Measurements from ENCODE around the gene LPP.
"Not testable (repeated sequence)": the region's sequence is repeated elsewhere in the genome, so short reads cannot be mapped to it uniquely, and the experiment has no call there.

Gene LPP

DNA sequence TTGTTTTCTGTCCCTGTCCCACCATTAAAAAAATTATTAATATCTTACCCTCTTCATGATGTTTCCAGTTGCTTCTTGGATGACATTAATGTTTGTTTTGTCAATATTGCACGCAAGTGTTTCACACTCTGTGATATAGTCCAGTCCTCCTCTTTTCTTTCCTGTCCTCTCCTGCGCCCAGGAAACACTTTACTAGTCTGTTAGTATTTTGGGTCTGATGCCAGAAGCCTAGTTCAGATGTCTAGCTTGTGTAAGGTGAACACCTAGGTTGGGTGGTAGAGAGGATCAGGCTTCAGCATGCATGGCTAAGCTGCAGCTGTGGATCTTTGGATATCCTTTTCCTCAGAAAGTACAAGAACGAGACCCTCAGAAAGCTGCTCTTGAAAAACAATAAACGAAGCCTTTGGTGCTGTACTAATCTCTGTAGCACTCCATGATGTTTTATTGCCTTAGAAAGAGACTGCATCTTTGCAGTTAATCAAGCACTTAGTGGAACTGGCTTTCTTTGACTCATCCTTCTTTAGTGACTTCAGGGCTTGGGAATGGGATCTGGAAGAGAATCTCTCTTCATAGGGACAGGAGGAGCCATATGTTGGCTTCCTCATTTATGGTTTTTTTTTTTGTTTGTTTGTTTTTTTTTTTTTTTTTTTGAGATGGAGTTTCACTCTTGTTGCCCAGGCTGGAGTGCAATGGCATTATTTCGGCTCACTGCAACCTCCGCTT is 253.4 kb downstream of the LPP start:
- no peak for DNase-seq

DNA sequence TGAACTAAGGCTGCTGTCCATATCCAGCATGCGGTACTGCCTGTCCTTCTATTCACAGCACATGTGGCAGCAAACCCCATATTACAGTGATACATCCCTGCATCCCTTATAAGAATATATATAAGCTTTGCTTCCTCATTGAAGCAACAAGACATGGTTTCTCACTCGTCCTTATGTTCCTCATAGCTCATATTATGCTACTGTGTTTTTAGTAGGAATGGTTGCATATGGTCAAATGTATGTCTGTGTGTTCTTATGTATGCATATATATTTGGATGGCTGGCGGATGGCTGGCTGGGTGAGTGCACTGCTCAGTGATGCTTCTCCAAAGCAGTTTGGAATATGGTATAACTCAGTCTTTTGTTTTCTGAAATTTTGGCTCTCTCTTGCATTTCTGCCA is 254.9 kb downstream of the LPP start:
- no peak for DNase-seq

DNA sequence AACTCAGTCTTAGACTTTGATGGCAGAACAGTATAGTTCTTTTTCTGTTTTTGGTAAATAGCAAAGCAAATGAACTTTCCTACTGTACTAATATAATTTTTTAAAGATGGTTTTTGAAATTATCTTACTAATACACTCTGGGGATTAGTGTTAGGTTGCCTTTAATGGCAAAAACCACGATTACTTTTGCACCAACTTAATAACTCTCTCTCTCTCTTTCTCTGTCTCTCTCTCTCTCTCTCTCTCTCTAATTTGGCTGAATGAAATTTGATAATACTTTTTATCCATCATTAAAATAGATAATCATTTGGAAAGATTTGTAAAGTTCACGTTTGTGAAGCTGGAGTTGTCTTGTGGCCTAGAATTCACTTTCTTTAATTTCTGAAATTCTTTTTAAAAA is 257.8 kb downstream of the LPP start:
- DNase-seq, result no peak

DNA sequence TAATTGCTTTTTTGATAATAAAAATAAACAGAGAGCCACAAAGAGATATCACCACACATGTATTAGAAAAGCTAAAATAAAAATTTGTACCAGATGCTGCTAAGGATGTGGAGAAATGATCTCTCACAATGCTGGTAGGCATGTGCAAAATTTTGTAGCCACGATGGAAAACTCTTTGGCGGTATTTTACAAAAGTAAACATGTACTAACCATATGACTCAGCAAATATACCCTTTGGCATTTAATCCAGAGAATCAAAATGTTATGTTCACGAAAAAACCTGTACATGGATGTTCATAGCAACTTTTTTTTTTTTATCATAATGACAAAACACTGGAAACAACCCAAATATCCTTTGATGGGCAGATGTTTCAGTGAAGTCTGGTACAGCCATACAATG is 261.2 kb downstream of the LPP start:
- DNase-seq, result no peak

- DNase-seq, result no peak
Measured at GRCh38 chr3:188416041-188416440, 262.1 kb downstream of the LPP start.

GRCh38 chr3:188417271-188417696 is 263.3 kb downstream of the LPP start:
- no peak for DNase-seq

DNA sequence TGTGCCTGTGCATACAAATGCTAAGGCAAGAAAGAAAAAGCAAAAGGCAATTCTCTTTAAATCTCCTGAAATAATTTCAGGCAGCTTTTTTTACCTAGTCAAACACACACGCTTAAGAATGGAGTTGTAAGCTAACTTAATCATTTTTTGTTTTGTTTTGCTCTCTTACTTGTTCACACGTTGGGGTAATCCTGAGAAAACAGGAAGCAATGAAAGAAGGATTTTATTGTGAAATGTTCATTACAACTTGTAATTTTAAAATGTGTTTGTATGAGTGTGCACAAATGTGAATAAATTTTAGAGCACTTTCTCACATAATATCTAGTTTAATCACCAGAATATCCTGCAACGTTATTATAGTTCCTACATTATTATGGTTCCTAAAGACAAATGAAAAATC is 263.8 kb downstream of the LPP start:
- no peak for DNase-seq

GRCh38 chr3:188421151-188421821 is 267.3 kb downstream of the LPP start:
- no peak for DNase-seq

DNA sequence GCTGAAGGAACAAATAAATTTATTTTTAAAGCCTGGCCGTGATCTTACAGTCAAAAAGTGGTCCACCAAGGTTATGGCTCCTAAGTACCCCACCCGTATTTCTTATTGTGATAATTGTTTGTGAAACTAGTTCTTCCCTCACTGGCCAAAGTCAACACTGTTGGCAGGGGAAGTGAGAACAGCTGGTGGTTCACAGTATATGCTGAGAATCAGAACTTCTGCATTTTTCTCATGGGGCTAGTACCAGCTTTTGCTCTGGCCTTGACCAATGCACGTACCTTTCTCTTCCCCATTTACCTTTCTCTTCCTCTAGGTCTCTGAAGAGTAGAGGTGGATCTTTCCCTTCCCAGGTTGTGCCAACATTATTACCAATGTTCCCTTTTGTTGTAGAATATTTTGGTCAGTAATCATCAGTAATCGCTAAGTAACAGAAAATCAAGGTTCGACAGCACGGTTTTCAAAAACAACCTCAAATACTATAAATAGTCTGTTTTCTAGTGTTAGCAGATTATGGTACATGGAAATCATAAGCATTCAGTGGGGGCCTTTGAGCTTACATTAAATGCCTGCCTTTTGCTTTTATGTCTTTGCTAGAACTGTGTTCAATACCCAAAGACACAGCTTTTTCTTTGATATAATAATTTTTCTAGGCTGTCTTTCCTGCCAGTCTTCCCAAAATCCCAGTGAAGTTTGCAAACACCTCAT is 268.0 kb downstream of the LPP start:
- DNase-seq, result no peak

DNA sequence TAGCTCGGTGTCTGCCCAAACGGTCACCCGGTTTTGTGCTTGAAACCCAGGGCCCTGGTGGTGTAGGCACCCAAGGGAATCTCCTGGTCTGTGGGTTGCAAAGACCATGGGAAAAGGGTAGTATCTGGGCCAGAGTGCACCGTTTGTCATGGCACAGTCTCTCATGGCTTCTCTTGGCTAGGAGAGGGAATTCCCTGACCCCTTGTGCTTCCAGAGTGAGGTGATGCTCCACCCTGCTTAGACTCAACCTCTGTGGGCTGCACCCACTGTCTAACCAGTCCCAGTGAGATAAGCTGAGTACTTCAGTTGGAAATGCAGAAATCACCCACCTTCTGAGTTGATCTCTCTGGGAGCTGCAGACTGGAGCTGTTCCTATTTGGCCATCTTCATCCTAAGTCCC is 274.0 kb downstream of the LPP start:
- not testable (repeated sequence) for DNase-seq

GRCh38 chr3:188431040-188431439 is 277.1 kb downstream of the LPP start:
- DNase-seq, result no peak

DNA sequence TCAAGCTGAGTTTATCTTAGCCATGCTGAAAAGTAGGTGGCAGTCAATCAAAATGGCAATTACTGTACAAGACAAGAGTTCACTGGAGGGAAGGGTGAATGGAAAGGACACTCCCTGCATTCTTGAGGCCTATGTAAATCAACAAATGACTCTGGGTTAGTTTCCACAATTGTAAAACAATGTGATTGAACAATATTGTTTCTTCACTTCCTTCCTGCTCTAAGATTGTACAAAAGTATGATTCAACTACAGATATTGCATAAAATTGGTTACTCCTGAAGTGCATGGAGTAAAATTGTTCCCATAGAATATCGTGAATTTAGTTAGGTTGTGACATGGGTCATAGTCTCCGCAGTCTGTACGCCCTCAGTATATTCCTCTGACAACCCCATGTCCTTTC is 277.6 kb downstream of the LPP start:
- no peak for DNase-seq

DNA sequence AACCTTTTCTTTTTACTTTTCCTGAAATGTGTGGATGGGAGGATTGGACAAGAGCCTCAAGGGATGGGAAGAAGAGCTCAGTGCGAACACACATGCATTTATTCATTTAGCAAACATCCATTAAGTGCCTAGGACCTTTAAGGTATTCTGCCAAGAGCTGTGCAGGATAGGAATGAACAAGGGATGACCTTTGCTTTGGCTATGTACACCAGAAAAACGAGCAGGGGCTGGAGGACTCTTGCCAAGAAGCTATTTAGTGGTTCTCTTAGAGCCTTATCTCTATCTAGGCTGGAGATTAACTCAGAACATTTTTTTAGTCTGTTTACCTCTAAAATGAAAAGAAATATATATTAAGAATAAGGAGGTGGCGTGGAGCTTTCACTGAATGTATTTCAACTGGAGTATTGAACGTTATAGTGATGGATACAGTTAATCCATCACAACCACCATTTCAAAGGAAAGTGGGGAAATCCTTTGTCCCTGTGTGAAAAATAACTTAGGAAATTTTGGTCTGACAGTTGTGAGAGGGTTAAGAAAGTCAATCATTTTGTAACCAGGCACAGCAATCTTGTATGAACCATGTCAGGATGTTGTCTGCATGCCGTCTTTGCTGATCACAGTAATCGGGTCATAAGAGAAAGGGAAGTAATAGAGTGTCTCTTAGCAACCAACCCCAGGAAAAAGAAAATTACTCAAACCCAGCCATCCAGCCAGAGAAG is 279.0 kb downstream of the LPP start:
- DNase-seq, result no peak

- DNase-seq, result no peak
Measured at GRCh38 chr3:188433521-188434150, 279.7 kb downstream of the LPP start.

DNA sequence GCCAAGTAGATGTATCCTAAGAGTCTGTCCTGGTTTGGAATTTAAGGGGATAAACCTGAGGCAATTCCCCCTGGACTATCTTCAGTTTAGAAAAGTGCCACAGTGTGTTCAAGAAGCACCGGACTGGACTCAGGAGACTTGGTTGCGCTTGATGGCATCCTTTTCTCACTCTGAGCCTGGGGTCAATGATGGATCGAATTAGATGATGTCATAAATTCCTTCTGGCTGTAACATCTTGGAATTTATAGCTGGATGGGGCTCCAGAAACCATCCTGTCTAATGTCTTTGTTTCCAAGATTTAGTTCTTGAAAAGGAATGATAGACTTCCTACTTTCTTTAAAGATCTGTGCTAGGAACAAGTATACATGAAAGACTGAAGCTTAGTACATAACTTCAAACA is 280.6 kb downstream of the LPP start:
- no peak for DNase-seq

- DNase-seq, result no peak
Measured at GRCh38 chr3:188435266-188435665, 281.3 kb downstream of the LPP start.

GRCh38 chr3:188437926-188438325 is 284.0 kb downstream of the LPP start:
- DNase-seq, result no peak

DNA sequence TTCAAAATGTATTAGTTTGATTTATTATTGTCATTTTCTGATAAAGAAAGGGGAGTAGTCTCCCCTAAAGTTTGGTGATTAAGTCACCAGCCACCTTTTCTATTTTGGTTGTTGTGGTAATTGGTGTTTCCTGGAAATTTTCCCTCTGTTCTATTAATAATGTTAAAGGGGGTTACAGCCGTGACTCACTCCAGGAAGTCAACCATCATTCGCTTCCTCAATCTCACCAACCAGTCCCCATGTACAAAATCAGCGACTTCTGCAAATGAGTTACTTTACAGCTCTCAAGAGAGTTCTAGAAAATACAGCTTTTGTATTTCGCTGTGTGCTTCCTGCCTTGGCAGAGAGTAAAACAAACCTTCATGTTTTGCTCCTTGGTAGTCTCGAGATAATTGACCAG is 285.1 kb downstream of the LPP start:
- no peak for DNase-seq

- no peak for DNase-seq
Measured at GRCh38 chr3:188440340-188440972, 286.5 kb downstream of the LPP start.

DNA sequence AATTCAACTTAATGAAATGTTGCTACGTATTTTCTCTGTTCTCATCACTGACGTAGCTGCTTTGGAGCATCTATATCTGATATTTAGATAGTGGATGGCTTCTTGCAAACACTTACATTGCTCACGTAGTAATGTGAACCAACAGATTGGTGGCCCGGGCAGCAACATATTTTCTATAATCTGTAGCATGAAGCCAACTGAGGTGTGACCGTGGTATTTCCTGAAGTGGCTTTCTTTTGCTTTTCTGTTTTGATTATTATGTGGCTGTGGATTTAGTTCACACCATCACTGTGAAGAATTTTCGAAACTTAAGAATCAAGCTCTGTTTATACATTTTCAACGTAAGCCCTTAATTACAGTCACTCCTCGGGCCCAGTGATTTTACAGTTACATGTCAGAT is 288.5 kb downstream of the LPP start:
- no peak for DNase-seq

- not testable (repeated sequence) for DNase-seq
Measured at GRCh38 chr3:188445175-188445574, 291.2 kb downstream of the LPP start.

GRCh38 chr3:188446014-188446413 is 292.1 kb downstream of the LPP start:
- no peak for DNase-seq
